NCI-H69 (cell line): ENCODE measurements around the gene HSP90AB1.

Source experiments
- DNase-seq: peaks from one replicate; lab custom pipeline; 2025; lab: John Stamatoyannopoulos, UW

HSP90AB1 gene

DNA sequence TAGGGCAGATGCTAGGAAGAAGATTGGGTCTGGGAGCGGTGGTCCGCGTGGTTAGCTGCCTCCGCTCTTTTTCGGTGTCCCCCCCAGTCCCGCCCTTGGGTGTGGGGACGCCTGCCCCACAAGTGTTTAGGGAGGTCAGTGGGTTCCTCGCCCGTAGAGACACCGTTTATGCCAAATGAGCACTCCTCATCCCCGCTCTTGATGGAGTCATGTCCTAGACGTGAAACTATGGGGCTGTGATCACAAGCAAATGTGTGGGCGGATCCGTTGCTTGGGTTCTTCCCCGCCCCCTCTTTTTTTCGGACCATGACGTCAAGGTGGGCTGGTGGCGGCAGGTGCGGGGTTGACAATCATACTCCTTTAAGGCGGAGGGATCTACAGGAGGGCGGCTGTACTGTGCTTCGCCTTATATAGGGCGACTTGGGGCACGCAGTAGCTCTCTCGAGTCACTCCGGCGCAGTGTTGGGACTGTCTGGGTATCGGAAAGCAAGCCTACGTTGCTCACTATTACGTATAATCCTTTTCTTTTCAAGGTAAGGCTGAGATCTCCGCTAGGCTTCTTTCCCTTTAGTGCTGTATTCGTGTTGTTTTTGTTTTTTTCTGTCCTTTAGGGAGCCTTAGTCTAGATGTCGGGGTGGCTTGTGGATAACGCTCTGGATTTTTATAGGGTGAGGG is at the start of gene HSP90AB1:
HSP90AB1 (plus strand) TSS at position 439 of the 675 bp plus-strand sequence. CDS start 1,529 bp downstream, outside the sequence.
- peak; percentile 100 for DNase-seq

- no peak for DNase-seq
These were observed 48.2 kb upstream of the HSP90AB1 start for GRCh38 chr6:44198684-44199083.

DNA sequence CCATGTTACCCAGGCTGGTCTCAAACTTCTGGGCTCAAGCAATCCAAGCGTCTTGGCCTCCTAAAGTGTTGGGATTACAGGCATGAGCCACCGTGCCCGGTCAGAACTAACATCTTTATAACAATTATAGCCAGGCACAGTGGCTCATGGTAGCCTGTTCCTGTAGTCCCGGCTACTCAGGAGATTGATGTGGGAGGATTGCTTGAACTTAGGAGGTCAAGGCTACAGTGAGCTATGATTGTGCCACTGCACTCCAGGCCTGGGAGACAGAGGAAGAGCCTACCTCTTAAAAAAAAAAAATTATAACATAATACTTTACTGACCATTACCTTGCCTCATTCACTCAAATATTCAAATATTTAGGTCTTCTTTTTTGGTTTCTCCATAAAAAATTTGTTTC is 47.0 kb upstream of the HSP90AB1 start:
- DNase-seq = no peak

GRCh38 chr6:44201200-44201599 is 45.7 kb upstream of the HSP90AB1 start:
- no peak for DNase-seq

- DNase-seq = no peak
These were observed 45.1 kb upstream of the HSP90AB1 start for GRCh38 chr6:44201638-44202303.

- DNase-seq = no peak
These were observed 44.4 kb upstream of the HSP90AB1 start for GRCh38 chr6:44202332-44202971.

DNA sequence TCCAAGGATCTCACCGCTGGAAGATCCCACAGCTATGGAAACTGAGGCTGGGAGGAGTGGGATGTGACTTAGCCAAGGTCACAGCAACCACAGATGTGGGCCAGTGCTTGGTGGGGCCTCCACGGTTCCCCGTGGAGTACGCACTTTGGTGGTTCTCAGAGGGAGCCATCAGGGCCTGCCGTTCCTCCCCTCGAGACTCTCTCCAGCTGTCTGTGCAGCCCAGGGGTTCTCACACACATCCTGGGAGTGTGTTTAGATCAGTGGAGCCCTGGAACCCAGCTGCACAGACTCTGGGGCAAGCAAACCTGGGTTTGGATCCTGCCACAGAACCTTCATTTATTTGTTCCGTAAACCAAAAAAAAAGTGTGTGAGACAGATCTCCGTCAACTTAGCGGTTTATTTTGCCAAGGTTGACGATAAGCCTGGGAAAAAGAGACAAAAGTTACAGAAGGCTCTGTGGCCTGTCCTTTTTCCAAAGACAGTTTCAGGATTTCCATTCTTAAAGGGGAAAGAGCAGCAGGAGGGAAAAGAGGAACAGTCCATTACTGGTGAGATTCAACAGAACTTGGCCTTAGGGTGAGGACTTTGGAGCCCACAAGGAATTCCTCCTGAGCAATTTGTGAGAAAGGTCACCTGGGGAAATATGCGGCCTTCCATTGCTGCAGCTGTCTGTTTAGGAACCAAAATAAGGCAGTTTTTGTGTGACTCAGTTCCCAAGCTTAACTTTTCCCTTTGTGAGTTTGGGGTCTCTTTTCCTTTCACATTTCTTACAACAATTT is 43.7 kb upstream of the HSP90AB1 start:
- no peak for DNase-seq

- DNase-seq = no peak
These were observed 42.9 kb upstream of the HSP90AB1 start for GRCh38 chr6:44203955-44204354.

GRCh38 chr6:44207966-44208365 is 38.9 kb upstream of the HSP90AB1 start:
- no peak for DNase-seq

DNA sequence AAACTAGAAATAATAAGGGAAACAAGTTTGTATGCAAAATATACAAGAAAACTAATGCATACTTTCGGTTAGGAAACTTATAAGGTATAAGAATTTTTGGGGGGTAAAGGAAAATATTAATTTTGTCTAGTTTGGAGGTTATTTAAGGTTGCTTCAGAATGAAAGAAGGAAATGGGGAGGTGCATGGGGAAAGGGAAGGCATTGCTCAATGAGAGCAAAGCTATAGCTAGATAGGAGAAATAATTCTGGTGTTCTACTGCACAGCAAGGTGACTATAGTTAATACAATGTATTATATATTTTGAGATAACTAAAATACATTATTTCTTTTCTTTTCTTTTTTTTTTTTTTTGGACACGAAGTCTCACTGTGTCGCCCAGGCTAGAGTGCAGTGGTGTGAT is 35.6 kb upstream of the HSP90AB1 start:
- DNase-seq = no peak

GRCh38 chr6:44214307-44214706 is 32.6 kb upstream of the HSP90AB1 start:
- no peak for DNase-seq

GRCh38 chr6:44216677-44217331 is 30.1 kb upstream of the HSP90AB1 start, which contains the start of gene MYMX:
TSS of gene MYMX (plus strand) at chr6:44216926. CDS start at chr6:44217472, 546 bp downstream.
- peak; percentile 75 for DNase-seq

GRCh38 chr6:44217332-44218143 is 29.4 kb upstream of the HSP90AB1 start:
- DNase-seq = no peak

- DNase-seq = peak; percentile 89
These were observed 27.7 kb upstream of the HSP90AB1 start for GRCh38 chr6:44219053-44219814.

DNA sequence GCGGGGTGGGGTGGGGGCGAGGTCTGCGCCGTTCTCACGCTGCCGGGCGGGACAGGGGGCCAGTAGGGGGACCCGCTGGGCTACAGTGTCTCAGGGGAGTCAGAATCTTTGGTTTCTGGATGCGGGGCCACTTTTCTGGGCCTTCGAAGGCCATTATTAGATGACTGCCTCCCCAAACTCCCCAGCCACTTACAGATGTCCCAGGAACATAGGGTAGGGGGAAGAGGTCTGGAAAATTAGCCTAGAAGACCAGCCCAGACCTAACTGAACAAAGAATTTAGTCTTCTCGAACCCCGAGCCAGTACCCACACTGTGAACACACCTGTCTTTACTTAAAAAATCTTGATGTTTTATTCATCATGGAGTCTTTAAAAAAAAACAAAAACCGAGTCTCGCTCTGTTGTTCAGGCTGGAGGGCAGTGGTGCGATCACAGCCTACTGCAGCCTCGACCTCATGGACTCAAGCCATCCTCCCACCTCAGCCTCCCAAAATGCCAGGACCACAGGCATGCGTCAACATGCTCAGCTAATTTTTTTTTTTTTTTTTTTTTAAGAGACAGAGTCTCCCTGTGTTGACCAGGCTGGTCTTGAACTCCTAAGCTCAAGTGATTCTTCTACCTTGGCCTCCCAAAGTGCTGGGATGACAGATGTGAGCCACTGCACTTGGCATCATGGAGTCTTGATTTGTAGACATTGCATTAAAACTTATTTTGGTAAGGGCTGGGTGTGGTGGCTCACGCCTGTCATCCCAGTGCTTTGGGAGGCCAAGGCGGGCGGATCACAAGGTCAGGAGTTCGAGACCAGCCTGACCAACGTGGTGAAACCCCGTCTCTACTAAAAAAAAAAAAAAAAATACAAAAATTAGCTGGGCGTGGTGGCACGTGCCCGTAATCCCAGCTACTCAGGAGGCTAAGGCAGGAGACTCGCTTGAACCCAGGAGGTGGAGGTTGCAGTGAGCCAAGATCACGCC is 26.8 kb upstream of the HSP90AB1 start:
- peak; percentile 41 for DNase-seq

DNA sequence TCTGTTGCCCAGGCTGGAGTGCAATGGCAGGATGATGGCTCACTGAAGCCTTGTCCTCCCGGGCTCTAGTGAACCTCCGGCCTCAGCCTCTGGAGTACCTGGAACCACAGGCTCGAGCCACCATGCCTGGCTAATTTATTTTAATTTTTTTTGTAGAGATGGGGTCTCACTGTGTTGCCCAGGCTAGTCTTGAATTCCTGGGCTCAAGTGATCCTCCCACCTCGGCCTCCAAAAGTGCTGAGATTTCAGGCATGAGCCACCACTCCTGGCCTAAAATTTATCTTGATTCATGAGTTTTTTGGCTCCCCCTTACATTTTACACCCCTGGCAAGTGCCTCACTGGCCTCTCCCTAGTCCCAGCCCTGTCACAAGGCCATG is 26.0 kb upstream of the HSP90AB1 start:
- DNase-seq = no peak

DNA sequence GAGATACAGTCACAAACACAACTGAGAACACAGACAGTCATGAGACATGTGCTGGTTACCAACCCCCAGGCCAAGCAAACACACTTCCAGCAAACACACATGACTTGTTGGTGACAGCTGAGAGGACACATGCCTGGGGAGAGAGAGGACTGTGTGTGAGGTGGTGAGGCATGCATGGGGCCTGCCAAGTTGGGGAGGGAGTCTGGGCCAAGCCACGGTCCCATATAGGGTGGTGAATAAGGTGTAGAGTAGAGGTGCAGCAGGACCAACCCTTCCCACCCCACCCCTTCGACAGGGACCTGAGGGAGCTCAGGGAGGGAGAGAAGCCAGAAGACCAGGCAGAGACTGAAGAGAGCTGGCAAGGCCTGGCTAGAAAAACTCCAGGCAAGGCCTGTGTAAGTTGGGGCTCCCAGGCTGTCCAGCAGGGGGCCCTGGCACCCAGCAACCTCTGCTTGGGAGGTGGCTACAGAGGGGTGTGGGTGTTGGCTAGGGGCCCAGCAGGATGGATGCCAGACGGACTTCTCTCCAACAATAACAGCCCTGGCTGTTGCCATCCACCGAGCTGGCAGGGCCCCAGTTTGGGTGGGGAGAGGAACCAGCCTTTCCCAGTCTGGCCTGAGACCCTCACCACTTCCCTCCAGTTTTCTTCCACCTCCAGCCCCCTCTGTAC is 25.5 kb upstream of the HSP90AB1 start:
- peak; percentile 93 for DNase-seq

GRCh38 chr6:44221961-44222335 is 25.0 kb upstream of the HSP90AB1 start:
- DNase-seq = peak; percentile 38
